Heart right ventricle (tissue), 16 donors: ENCODE data around the gene ZMIZ1. TPM values are rescaled to one million over a fixed set of nuclear protein-coding genes. Genes with fewer than 3 reads are reported as not detected.

Source experiments
- ATAC-seq, 8 donors: fragments of 200-7000 bp; cut with Tn5 transposase; one replicate each; pipeline ENCODE4 v1.9.1; 2020; ENCODE audit warnings: mild to moderate bottlenecking in 8 of 8, moderate library complexity in 8 of 8, moderate number of reproducible peaks in 1 of 8
- DNase-seq, 2 donors: peaks; one replicate each; pipeline ENCODE4 v3.0.0-alpha.2; 2020
- H3K27ac ChIP-seq, 10 donors: fragments of 200-600 bp; sonication (generic) in 2 of 10; one replicate each; pipeline versions ENCODE4 v1.5.0 to v1.8.0; 2020 to 2022; ENCODE audit warnings: mild to moderate bottlenecking in 3 of 10
- H3K27me3 ChIP-seq, 7 donors: fragments of 200-600 bp; one replicate each; pipeline ENCODE4 v1.8.0; 2021 to 2022; ENCODE audit warnings: mild to moderate bottlenecking in 2 of 7
- H3K36me3 ChIP-seq, 9 donors: fragments of 200-600 bp; sonication (generic) in 1 of 9; one replicate each; pipeline versions ENCODE4 v1.5.0 to v1.8.0; 2020 to 2022; ENCODE audit warnings: mild to moderate bottlenecking in 2 of 9
- H3K4me1 ChIP-seq, 9 donors: fragments of 200-600 bp; sonication (generic) in 1 of 9; one replicate each; pipeline versions ENCODE4 v1.5.0 to v1.8.0; 2020 to 2022; ENCODE audit warnings: mild to moderate bottlenecking in 4 of 9
- H3K4me3 ChIP-seq, 10 donors: fragments of 200-600 bp; sonication (generic) in 2 of 10; one replicate each; pipeline versions ENCODE4 v1.5.0 to v1.8.0; 2020 to 2022; ENCODE audit warnings: mild to moderate bottlenecking in 7 of 10, moderate library complexity in 2 of 10
- H3K9me3 ChIP-seq, 11 donors: fragments of 200-600 bp in 10 of 11; sonication (generic) in 2 of 11; one replicate each; pipeline versions ENCODE4 v1.5.0 to v1.8.0; 2013 to 2022; ENCODE audit warnings: mild to moderate bottlenecking in 2 of 11, control low read depth in 1 of 11, moderate library complexity in 1 of 11
- CTCF ChIP-seq, 9 donors: fragments of 200-600 bp; sonication (generic) in 2 of 9; IDR thresholded peaks; one replicate each; pipeline versions ENCODE4 v1.5.0 to v1.8.0; 2021 to 2022; ENCODE audit warnings: antibody characterized with exemption in 9 of 9, mild to moderate bottlenecking in 5 of 9, moderate library complexity in 1 of 9
- WGBS, 2 donors: extraction: QIAGEN DNeasy Blood & Tissue Kit; methylation state at CpG; one replicate each; pipeline ENCODE4 v1.1.7; 2013; ENCODE audit warnings: inconsistent platforms in 1 of 2; 5-methylcytosine and 5-hydroxymethylcytosine counted together
- intact Hi-C, 10 donors: fragments of 100-400 bp; cut with DNase I; formaldehyde crosslinking; loops; one replicate each; pipeline versions ENCODE4 v1.11.1 to v1.14.2; 2022
- polyA plus RNA-seq, 2 donors: library from polyadenylated mRNA; stranded (reverse); fragments of 200-250 nt; gene quantifications; one replicate each; pipeline ENCODE4 v1.2.3, GENCODE V29; 2013
- total RNA-seq, 10 donors: library from RNA; stranded (reverse); fragmentation: NEBNext Ultra II Directional in 3 of 10; extraction: Animal tissue kit (Norgen Biotek cat#: 25700) in 3 of 10; gene quantifications; one replicate each; pipeline versions ENCODE4 v1.2.1 to v1.2.4, GENCODE V29; 2021 to 2023
- donor health status: Arrhythmogenic right ventricular cardiomyopathy.
- donor health status: ischemic (EF 13 %, LVEDD 7.1; RV severe dilation, severe dysfunction).
- donor health status: healthy with polysubstance abuse.
- donor health status: DM: no; HTN: yes; CAD: no.
- donor health status: DM: no; HTN: no; CAD: no.
- donor health status: ischemic (EF 25% LVEDD 6.9; RV normal size, moderate dysfunction).
- donor health status: ischemic (EF 25% LVEDD 5.7; RV mildly dilated, moderate dysfunction).
- donor health status: healthy.
- donor health status: DM: yes; HTN: yes; CAD: no.
- donor health status: Ischemic cardiomyopathy.
- donor health status: ischemic (EF 35%, LVEDD 5.7; RV mildly dilated, moderate dysfunction).
- donor health status: nonischemic (EF 11% LVEDD 7.7; RV severe dilation, severe dysfunction).
- donor health status: DM: yes; HTN: yes; CAD: no.
- donor health status: PGD.
- donor health status: ischemic (EF 29% LVEDD 5.4; RV normal size, mild dysfunction).
- donor health status: nonischemic (EF 23%, LVEDD 6.1; RV moderate dilation, normal function).

ZMIZ1 gene
- total and polyA plus RNA-seq, 12 donors = 24.2 to 61.5 (median 49.8) TPM

- no peak for DNase-seq
- 74 to 76% methylated on average over 3 of the region's 3 CpGs for WGBS, 2 donors
- ATAC-seq = no peak
- intact Hi-C loops = loop anchor here in 2 of 10 donors (2.0 to 5.0 kb wide), 2 partner anchors 25 to 45 kb away; no protein-coding TSS in a partner anchor
- Histone ChIP-seq H3K4me1 (peaks cover 56 to 100% (median 95%) of the 10 kb centered on the region in 9 donors), H3K36me3 (peaks cover 0 to 45% (median 0%) of the 10 kb centered on the region in 9 donors), H3K27me3 (no peaks in the 10 kb centered on the region), H3K27ac (peak overlapping the region in 9 of 10 donors; percentile 76 to 91 (median 85)), H3K4me3 (no peak overlapping the region), H3K9me3 (no peaks in the 10 kb centered on the region)
- peak in 1 of 9 donors; percentile 15 for TF ChIP-seq CTCF (IDR thresholded peaks at IDR 0.05)
These were observed 198.7 kb downstream of the ZMIZ1 start for GRCh38 chr10:79267499-79267898.

GRCh38 chr10:79268161-79268601, 199.4 kb downstream of the ZMIZ1 start:
- TF ChIP-seq CTCF (IDR thresholded peaks at IDR 0.05) = no peak
- intact Hi-C loops = loop anchor here in 1 of 10 donors (5.0 kb wide), 1 partner anchor 46 kb away; no protein-coding TSS in a partner anchor
- peak overlapping the region in 9 of 10 donors; percentile 76 to 91 (median 85) for H3K27ac ChIP-seq
- no peaks in the 10 kb centered on the region for H3K9me3 ChIP-seq
- peaks cover 61 to 100% (median 96%) of the 10 kb centered on the region in 9 donors for H3K4me1 ChIP-seq
- DNase-seq = no peak
- no peak for ATAC-seq
- H3K27me3 ChIP-seq = no peaks in the 10 kb centered on the region
- peaks cover 0 to 38% (median 0%) of the 10 kb centered on the region in 9 donors for H3K36me3 ChIP-seq
- no peak overlapping the region for H3K4me3 ChIP-seq
- WGBS, 2 donors = 62 to 68% methylated on average over 12 of the region's 12 CpGs

GRCh38 chr10:79268742-79269141, 200.0 kb downstream of the ZMIZ1 start:
- ATAC-seq (no peak), DNase-seq (no peak)
- TF ChIP-seq CTCF (IDR thresholded peaks at IDR 0.05) = no peak
- H3K4me3 ChIP-seq = no peak overlapping the region
- H3K27me3 ChIP-seq = no peaks in the 10 kb centered on the region
- peak overlapping the region in 8 of 10 donors; percentile 9 to 91 (median 82) for H3K27ac ChIP-seq
- peaks cover 67 to 100% (median 97%) of the 10 kb centered on the region in 9 donors for H3K4me1 ChIP-seq
- H3K9me3 ChIP-seq = no peaks in the 10 kb centered on the region
- WGBS, 2 donors = 47 to 54% methylated on average over 7 of the region's 7 CpGs
- intact Hi-C loops = loop anchor here in 1 of 10 donors (5.0 kb wide), 1 partner anchor 46 kb away; no protein-coding TSS in a partner anchor
- H3K36me3 ChIP-seq = peaks cover 0 to 34% (median 0%) of the 10 kb centered on the region in 9 donors

GRCh38 chr10:79269443-79269842, 200.7 kb downstream of the ZMIZ1 start:
- Histone ChIP-seq H3K4me3 (no peak overlapping the region), H3K27ac (peak overlapping the region in 3 of 10 donors; percentile 41 to 87 (median 76)), H3K4me1 (peaks cover 71 to 100% (median 97%) of the 10 kb centered on the region in 9 donors), H3K27me3 (no peaks in the 10 kb centered on the region), H3K9me3 (no peaks in the 10 kb centered on the region), H3K36me3 (peaks cover 0 to 33% (median 0%) of the 10 kb centered on the region in 9 donors)
- no peak for ATAC-seq
- no peak for DNase-seq
- intact Hi-C loops = loop anchor here in 1 of 10 donors (5.0 kb wide), 1 partner anchor 47 kb away; no protein-coding TSS in a partner anchor
- no peak for TF ChIP-seq CTCF (IDR thresholded peaks at IDR 0.05)
- WGBS, 2 donors = 92 to 99% methylated on average over 6 of the region's 6 CpGs
